BLaER1 (cell line): ENCODE measurements around the gene EXOC3L4.

ENCODE experiments used
- H3K27ac ChIP-seq: shearing (Covaris generic); formaldehyde crosslinking; 2 replicates; pipeline ENCODE4 v1.8.1; 2022
- H3K27me3 ChIP-seq: shearing (Covaris generic); formaldehyde crosslinking; 2 replicates; pipeline ENCODE4 v1.8.1; 2022
- H3K36me3 ChIP-seq: shearing (Covaris generic); formaldehyde crosslinking; 2 replicates; pipeline ENCODE4 v1.8.1; 2022
- H3K4me1 ChIP-seq: shearing (Covaris generic); formaldehyde crosslinking; 2 replicates; pipeline ENCODE4 v1.8.1; 2022
- H3K4me2 ChIP-seq: shearing (Covaris generic); formaldehyde crosslinking; 2 replicates; pipeline ENCODE4 v1.8.1; 2022
- H3K4me3 ChIP-seq: shearing (Covaris generic); formaldehyde crosslinking; 2 replicates; pipeline ENCODE4 v1.8.1; 2022
- H3K9ac ChIP-seq: shearing (Covaris generic); formaldehyde crosslinking; 2 replicates; pipeline ENCODE4 v1.8.1; 2022
- H3K9me3 ChIP-seq: shearing (Covaris generic); formaldehyde crosslinking; 2 replicates; pipeline ENCODE4 v1.8.1; 2022
- H4K20me1 ChIP-seq: shearing (Covaris generic); formaldehyde crosslinking; 2 replicates; pipeline ENCODE4 v1.8.1; 2022
- Cebpa-rat ChIP-seq: shearing (Covaris generic); IDR thresholded peaks from 2 replicates; pipeline ENCODE4 v1.8.1; 2022

EXOC3L4 gene

GRCh38 chr14:103104654-103105452 is 10.3 kb downstream of the EXOC3L4 start:
- Histone ChIP-seq H3K36me3 (no peaks in the 10 kb centered on the region), H3K27ac (no peak overlapping the region), H3K4me3 (no peak overlapping the region), H3K9ac (no peak overlapping the region), H3K9me3 (no peaks in the 10 kb centered on the region), H3K4me2 (peak overlapping the region; percentile 65), H3K4me1 (peaks cover 66% of the 10 kb centered on the region), H4K20me1 (peaks cover 23% of the 10 kb centered on the region), H3K27me3 (peaks cover 54% of the 10 kb centered on the region)
- no peak for TF ChIP-seq Cebpa-rat

GRCh38 chr14:103105580-103106150 is 11.1 kb downstream of the EXOC3L4 start:
- Histone ChIP-seq H3K27ac (peak overlapping the region; percentile 23; the same call in 1 of the 2 replicates), H3K27me3 (peaks cover 48% of the 10 kb centered on the region), H4K20me1 (peaks cover 23% of the 10 kb centered on the region), H3K9ac (no peak overlapping the region), H3K4me1 (peaks cover 67% of the 10 kb centered on the region), H3K9me3 (no peaks in the 10 kb centered on the region), H3K36me3 (no peaks in the 10 kb centered on the region), H3K4me2 (peak overlapping the region; percentile 65), H3K4me3 (no peak overlapping the region)
- TF ChIP-seq Cebpa-rat = no peak

- no peak for TF ChIP-seq Cebpa-rat
- Histone ChIP-seq H3K27me3 (peaks cover 31% of the 10 kb centered on the region), H3K4me2 (no peak overlapping the region), H3K4me1 (peaks cover 84% of the 10 kb centered on the region), H3K36me3 (no peaks in the 10 kb centered on the region), H3K9me3 (no peaks in the 10 kb centered on the region), H4K20me1 (peaks cover 23% of the 10 kb centered on the region), H3K9ac (no peak overlapping the region), H3K27ac (no peak overlapping the region), H3K4me3 (no peak overlapping the region)
Observed at GRCh38 chr14:103107455-103107854, 12.9 kb downstream of the EXOC3L4 start.

- Histone ChIP-seq H3K9me3 (no peaks in the 10 kb centered on the region), H3K4me1 (peaks cover 84% of the 10 kb centered on the region), H3K4me2 (peak overlapping the region; percentile 73), H3K36me3 (no peaks in the 10 kb centered on the region), H3K4me3 (no peak overlapping the region), H3K9ac (0 out of 2 replicates have a peak overlapping the region, but pooled peaks have one; percentile 38), H3K27me3 (peaks cover 24% of the 10 kb centered on the region), H3K27ac (peak overlapping the region; percentile 83), H4K20me1 (peaks cover 16% of the 10 kb centered on the region)
- TF ChIP-seq Cebpa-rat = no peak
Observed at GRCh38 chr14:103107941-103108748, 13.6 kb downstream of the EXOC3L4 start.

GRCh38 chr14:103108749-103109207 is 14.3 kb downstream of the EXOC3L4 start:
- peaks cover 84% of the 10 kb centered on the region for H3K4me1 ChIP-seq

GRCh38 chr14:103109535-103110441 is 15.3 kb downstream of the EXOC3L4 start:
- peak overlapping the region; percentile 29; the same call in 1 of the 2 replicates for H3K9ac ChIP-seq
- peak overlapping the region; percentile 81 for H3K27ac ChIP-seq
- no peak overlapping the region for H3K4me3 ChIP-seq

More at GRCh38 chr14:103108749-103109207, 14.3 kb downstream of the EXOC3L4 start:
- no peaks in the 10 kb centered on the region for H3K36me3 ChIP-seq
- no peaks in the 10 kb centered on the region for H3K9me3 ChIP-seq
- H3K27ac ChIP-seq = peak overlapping the region; percentile 83
- no peak overlapping the region for H3K4me3 ChIP-seq
- H4K20me1 ChIP-seq = peaks cover 10% of the 10 kb centered on the region
- 0 out of 2 replicates have a peak overlapping the region, but pooled peaks have one; percentile 38 for H3K9ac ChIP-seq
- H3K27me3 ChIP-seq = peaks cover 18% of the 10 kb centered on the region
- H3K4me2 ChIP-seq = peak overlapping the region; percentile 73
- TF ChIP-seq Cebpa-rat = no peak

GRCh38 chr14:103110681-103111231 is 16.2 kb downstream of the EXOC3L4 start:
- TF ChIP-seq Cebpa-rat = no peak
- Histone ChIP-seq H3K4me1 (peaks cover 84% of the 10 kb centered on the region), H3K27ac (peak overlapping the region; percentile 81), H3K4me3 (no peak overlapping the region), H3K9ac (peak overlapping the region; percentile 29; the same call in 1 of the 2 replicates), H3K27me3 (no peaks in the 10 kb centered on the region), H4K20me1 (no peaks in the 10 kb centered on the region), H3K4me2 (peak overlapping the region; percentile 85), H3K36me3 (no peaks in the 10 kb centered on the region), H3K9me3 (no peaks in the 10 kb centered on the region)

More at GRCh38 chr14:103109535-103110441, 15.3 kb downstream of the EXOC3L4 start:
- H3K4me2 ChIP-seq = peak overlapping the region; percentile 85
- TF ChIP-seq Cebpa-rat = no peak
- H3K4me1 ChIP-seq = peaks cover 84% of the 10 kb centered on the region
- H4K20me1 ChIP-seq = no peaks in the 10 kb centered on the region
- H3K27me3 ChIP-seq = peaks cover 8% of the 10 kb centered on the region
- no peaks in the 10 kb centered on the region for H3K9me3 ChIP-seq
- no peaks in the 10 kb centered on the region for H3K36me3 ChIP-seq

- peaks cover 84% of the 10 kb centered on the region for H3K4me1 ChIP-seq
- peak overlapping the region; percentile 85 for H3K4me2 ChIP-seq
- H4K20me1 ChIP-seq = no peaks in the 10 kb centered on the region
- H3K9me3 ChIP-seq = no peaks in the 10 kb centered on the region
- H3K9ac ChIP-seq = peak overlapping the region; percentile 58; the same call in 1 of the 2 replicates
- no peaks in the 10 kb centered on the region for H3K36me3 ChIP-seq
- TF ChIP-seq Cebpa-rat = no peak
- H3K27me3 ChIP-seq = no peaks in the 10 kb centered on the region
- peak overlapping the region; percentile 81 for H3K27ac ChIP-seq
- H3K4me3 ChIP-seq = no peak overlapping the region; the same call in 1 of the 2 replicates
Observed at GRCh38 chr14:103111232-103111868, 16.8 kb downstream of the EXOC3L4 start.
